A549 treated with CORT108297 at 1 μM for 4 hours (cell line): ENCODE data around the gene LARP4. TPM values are rescaled to one million over a fixed set of nuclear protein-coding genes. Genes with fewer than 3 reads are reported as not detected.

ENCODE experiments used
- total RNA-seq: library from RNA; stranded (reverse); fragments of 200-300 nt; extraction: Qiagen RNA extraction; gene quantifications from 5 replicates; pipeline ENCODE4 v1.2.3, GENCODE V29; 2022

Gene LARP4
- 33.5 to 46.8 TPM (median 40.8 TPM) in 5 replicates for total RNA-seq

DNA sequence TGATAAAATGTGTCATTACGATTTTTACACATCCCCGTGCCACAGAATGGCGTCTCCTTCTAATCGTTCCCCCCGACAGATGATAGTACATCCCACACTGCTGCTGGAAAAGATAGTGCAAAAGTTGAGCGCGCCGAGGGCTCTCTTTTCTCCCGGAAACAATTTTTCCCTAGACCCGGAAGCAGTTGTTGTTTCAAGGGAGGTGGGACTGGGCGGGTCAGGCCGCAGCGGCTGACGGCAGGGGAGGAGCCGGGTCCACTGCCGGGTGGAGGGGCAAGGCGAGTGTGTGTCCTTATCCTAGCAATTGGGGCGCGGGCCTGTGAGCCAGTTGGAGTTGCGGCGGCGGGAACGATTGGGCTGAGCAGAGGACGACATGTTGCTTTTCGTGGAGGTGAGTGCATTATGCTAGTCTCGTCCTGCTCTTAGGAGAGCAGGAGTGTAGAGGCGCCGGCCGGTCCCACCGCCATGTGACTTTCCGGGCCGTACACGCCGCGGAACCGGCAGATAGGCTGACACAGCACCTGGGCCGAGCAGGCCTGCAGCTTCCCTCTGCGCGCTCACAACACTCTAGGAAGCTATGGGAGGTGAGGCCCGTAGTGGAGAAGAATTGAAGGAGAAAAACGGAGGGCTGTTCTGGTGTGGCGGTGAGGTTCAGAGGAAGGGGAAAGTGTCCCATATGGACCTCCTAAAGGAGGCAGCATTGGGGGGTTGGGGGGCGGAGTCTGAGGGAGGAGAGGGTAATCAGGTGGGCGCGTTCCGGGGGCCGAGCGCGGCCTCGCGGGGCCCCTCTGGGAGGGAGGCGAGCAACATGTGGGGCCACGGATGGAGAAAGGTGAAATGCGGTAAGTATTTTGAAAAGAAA is at the start of gene LARP4:
TSS of gene LARP4 (plus strand) at position 248 of the 862 bp plus-strand sequence. CDS start at position 374, 126 bp downstream.

DNA sequence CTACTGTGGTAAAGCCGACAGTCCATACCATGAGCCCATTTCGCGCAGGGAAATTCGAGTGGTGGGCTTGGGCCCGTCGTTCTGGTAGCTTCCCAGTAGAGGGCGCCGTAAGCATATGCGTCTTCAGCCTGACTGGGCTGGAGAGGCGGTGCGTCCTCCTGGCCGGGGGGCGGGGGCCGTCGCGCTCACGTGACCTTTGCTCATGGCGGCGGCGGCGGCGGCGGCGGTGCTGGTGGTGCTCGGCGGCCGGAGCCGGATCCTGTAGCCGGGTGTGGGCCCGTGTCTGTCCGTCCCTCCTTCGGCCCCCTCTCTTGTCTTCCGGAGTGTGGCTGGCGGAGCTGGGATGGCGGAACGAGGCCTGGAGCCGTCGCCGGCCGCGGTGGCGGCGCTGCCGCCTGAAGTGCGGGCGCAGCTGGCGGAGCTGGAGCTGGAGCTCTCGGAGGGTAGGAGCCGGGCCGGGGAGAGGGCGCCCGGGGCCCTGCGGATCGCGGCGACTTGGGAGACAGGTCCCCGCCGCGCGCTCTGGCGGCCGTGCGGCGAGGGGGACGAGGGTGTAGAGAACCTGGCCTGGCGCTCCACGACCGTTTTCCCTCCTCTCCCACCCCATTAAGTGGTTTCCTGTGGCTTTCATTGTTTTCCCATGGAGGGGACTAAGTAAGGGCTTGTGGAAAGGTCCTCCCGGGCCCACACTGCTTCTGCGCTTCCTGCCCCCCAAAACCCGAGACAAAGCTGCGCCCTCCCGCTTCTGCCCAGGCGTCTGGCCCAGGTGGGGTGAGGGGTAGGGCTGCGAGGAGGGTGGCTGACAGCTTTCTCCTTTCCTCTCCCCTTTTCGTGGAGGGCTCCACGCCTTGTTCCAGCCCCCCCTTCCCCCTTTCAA is 104.4 kb downstream of the LARP4 start, which contains the start of gene DIP2B:
TSS of gene DIP2B (plus strand) at position 188 of the 877 bp plus-strand sequence. CDS start at position 344, 156 bp downstream.

Other genes with a start within 250 kb of the LARP4 start
- 24.9 to 27.6 TPM (median 26.0 TPM) in 5 replicates for gene CERS5, start 233.5 kb upstream of the LARP4 start, total RNA-seq
- gene LIMA1, start 117.4 kb upstream of the LARP4 start, total RNA-seq, result 6.2 to 9.8 TPM (median 6.7 TPM) in 5 replicates
- gene FAM186A, start 4.3 kb upstream of the LARP4 start, total RNA-seq, result not detected in 5 replicates
- gene DIP2B, start 104.1 kb downstream of the LARP4 start, total RNA-seq, result 14.5 to 17.7 TPM (median 16.7 TPM) in 5 replicates